C4-2B (cell line): Measurements from ENCODE around the gene LRCOL1.

Source experiments
- CTCF ChIP-seq: fragments of 450-650 bp; conservative IDR thresholded peaks from 2 replicates; pipeline ENCODE4 v1.5.1; 2017; ENCODE audit warnings: mild to moderate bottlenecking
- ZFX ChIP-seq: fragments of 450-650 bp; IDR thresholded peaks from 2 replicates; pipeline ENCODE4 v1.6.1; 2017

GRCh38 chr12:132647858-132648257 is 37.5 kb upstream of the LRCOL1 start:
- TF ChIP-seq CTCF = no peak
- no peak for TF ChIP-seq ZFX
